Activated CD4-positive, alpha-beta T cell treated with anti-CD3 and anti-CD28 coated beads, Interleukin-2, amount 50 U/mL, for 4 hours (primary cell): ENCODE data around the gene SHC4.
"Not testable (repeated sequence)": the region's sequence is repeated elsewhere in the genome, so short reads cannot be mapped to it uniquely, and the experiment has no call there.

Experiments used
- DNase-seq, 2 experiments: peaks; one replicate each; pipeline ENCODE4 v3.0.0-alpha.2; 2020

The SHC4 gene

DNA sequence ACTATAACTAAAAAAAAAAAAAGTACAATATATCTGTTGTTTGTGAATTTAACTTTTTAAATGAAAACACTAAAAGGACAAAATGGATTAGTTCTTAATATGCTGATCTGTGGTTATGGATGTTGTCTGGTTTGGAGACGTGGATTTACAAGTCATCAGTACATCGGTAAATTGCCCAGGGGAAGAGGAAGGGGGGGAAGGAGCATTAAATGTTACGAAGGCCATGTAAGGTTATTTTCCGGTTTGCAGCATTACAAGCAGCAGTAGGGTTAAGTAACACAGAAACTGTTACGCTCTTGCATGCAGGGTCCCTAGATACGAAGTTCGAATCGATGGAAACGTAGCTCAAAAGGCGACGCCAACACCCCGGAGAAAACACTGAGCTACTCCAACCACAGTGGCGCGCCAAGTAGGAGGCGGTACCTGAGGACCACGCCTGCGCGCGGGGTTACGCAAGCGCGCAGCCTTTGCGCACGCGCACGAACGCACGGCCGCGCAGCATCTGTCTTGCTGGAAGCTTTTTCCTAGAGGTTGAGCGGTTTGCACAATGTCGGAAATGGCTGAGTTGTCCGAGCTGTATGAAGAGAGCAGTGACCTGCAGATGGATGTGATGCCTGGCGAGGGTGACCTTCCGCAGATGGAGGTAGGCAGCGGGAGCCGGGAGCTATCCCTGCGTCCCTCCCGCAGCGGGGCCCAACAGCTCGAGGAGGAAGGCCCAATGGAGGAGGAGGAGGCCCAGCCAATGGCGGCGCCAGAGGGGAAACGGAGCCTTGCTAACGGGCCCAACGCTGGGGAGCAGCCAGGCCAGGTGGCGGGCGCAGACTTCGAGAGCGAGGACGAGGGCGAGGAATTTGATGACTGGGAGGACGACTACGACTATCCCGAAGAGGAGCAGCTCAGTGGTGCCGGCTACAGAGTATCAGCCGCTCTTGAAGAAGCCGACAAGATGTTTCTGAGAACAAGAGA lies 85.8 kb downstream of the SHC4 start, which contains the start of gene EID1:
EID1 (plus strand) TSS at position 505 of the 966 bp plus-strand sequence; CDS start at position 548, 43 bp downstream.
- peak; percentile 85 to 87 for DNase-seq

DNA sequence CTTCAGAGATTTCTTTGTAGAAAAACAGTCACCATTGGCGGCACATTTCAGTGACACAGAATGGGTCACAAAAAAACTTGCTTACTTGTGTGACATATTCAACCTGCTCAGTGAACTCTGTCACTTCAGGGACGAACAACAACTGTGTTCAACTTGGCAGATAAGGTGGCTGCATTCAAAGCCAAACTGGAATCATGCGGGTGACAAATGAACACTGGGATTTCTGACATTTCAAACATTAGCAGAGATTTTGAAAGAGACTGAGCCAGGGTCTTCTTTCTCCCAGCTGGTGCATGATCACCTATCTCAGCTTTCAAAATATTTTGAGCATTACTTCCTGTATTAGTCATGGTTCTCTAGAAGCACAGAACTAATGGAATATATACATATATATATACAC lies 87.7 kb downstream of the SHC4 start:
- DNase-seq = no peak

GRCh38 chr15:48875241-48875960 lies 88.3 kb downstream of the SHC4 start:
- DNase-seq = no peak

DNA sequence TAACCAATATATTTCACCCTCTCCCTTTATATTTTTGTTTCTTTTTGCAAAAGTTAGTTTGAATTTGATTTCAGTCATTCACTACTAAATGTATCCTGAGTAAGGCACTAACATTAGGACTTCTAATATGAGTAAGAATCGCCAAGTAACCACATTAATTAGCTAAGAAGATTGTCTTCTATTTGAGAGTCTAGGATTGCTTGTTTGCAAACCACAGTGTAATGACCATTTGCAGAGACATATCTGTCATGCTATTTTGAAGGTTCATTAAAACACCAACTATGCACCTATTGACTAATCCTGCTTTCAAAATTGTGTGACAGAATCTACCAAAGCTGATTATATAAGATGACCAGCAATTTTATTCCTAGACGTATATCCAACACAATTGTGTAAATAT lies 91.1 kb downstream of the SHC4 start:
- no peak for DNase-seq

DNA sequence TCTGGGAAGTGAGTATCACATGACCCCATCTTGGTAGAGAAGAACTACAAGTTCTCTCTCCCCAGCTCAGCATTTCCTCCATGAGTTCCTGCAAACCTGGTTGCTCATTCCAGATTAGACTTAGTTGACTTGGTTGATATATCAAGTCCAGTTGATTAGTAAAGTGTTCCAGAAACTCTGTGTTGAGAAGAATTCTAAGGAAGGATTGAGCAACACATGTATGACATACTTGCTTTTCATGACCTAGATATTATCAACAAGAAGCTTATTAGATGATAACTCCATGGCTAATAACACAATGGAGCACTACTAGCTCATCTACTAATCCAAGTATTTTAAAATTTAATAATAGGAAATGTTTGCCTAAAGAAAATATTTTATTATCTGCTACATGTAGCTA lies 92.2 kb downstream of the SHC4 start:
- no peak for DNase-seq

- no peak for DNase-seq
These were observed 93.8 kb downstream of the SHC4 start for GRCh38 chr15:48869966-48870365.

- DNase-seq = no peak
These were observed 95.2 kb downstream of the SHC4 start for GRCh38 chr15:48868536-48868935.

GRCh38 chr15:48868023-48868422 lies 95.7 kb downstream of the SHC4 start:
- no peak for DNase-seq

GRCh38 chr15:48866141-48866563 lies 97.6 kb downstream of the SHC4 start:
- no peak for DNase-seq

DNA sequence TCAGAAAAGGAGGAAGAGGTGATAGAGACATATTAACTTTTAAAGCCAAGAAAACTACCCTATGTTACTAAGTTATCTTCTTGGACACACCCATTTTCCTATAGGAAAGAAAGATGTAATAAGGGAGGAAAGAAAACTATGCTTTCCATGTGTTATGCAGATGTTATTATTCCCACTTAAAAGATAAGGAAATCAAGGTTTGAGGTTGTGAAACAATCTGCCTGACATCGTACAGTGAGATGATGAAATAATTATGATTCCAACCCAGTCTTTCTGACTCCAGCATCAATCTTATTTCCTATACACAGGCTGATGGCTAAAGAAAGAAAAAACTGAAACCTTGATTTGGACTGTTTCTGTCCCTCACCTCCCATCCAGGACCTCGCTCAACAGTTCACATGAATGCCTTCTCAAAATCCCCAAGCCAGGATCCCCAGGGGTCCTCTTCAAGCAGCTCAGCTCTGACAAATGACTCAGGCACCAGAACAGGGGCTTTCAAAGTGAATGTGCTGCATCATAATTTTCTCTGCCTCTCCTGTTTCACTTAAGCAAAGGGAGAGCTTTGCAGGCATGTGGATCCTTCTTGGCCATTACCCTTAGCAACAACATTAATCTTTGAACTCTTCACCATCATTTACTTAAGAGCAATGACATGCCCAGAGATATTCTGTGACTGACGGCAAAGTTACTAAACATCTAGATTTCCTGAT lies 98.2 kb downstream of the SHC4 start:
- no peak for DNase-seq

- DNase-seq = no peak
These were observed 101.0 kb downstream of the SHC4 start for GRCh38 chr15:48862705-48863104.

- DNase-seq = peak; percentile 12 to 27
These were observed 101.8 kb downstream of the SHC4 start for GRCh38 chr15:48861813-48862431.

DNA sequence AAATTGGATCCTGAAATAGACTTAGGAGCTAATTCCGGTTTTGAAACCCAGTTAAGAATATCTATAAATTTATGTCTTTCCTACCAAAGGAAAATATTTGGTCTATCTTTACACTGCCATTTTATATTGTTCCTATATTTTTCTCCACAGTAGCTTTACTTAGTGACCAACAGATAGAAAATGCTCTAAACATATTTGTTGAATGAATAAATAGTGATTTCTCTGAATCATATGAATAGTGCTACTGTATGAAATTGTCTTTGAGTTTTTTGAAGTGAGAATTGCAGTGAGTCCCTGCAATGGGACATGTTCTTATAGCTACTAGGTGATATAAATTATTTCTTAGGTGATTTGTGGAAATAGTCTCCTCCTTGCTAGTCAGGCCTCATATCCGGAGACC lies 104.3 kb downstream of the SHC4 start:
- no peak for DNase-seq

GRCh38 chr15:48858401-48858800 lies 105.3 kb downstream of the SHC4 start:
- no peak for DNase-seq

DNA sequence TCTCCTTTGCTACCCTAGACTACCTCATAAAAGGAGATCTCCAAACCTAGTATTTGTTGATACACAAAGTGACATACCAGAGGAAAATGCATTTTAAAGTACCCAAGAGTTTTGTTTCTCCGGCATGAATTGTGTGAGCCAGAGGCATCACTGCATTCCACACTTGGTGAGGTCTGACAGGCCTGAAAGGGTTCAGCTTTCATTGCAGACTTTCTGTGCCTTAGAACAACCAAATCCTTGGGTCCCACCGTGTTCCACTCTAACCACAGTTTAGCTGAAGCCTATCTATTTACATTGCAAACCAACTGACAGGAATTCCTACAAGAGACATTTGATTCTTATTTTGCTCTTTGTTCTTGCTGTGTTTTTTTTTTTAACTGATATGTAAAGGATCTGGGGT lies 106.8 kb downstream of the SHC4 start:
- DNase-seq = no peak

DNA sequence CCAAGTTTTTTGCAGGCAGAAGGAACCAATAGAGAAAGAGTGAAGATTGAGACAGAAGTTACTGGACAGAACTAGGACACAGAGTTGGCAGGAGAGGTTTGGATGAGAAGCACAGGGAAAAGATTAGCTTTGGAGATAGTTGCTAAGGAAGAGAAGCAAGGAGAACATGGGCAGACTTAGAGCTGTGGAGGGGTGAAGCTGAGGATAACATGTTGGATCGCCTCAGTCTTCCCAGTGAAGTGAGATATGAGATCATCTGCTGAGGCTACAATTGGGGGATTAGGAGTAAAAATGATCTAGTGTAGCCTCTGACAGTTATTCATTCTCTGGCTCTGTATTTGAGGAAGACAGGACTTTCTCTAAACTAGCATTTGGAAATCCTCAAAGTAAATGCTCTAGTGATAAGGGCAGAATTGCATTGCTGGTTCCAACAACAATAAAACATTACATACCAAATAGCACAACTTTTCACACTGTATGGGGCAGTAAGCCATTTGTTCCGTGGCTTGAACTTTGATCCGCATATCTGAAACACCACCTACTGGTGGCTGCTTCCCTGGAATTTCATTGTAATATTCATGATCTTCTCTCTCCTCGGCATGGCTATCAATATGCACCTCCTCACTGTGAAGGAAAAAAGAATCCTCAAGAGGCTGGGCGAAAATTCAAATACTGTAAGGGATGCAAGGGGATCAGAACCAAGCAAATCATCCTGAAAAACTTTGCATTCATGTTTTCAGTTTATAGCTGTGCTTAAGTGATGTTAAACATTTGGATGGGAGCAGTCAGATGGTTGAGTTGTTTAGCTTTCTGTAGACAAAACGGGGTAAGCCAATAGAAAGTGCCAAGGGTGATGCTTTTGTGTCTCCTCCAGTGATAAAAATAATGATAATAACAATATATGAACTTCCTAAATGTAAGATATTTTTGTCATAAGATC lies 107.9 kb downstream of the SHC4 start:
- no peak for DNase-seq

DNA sequence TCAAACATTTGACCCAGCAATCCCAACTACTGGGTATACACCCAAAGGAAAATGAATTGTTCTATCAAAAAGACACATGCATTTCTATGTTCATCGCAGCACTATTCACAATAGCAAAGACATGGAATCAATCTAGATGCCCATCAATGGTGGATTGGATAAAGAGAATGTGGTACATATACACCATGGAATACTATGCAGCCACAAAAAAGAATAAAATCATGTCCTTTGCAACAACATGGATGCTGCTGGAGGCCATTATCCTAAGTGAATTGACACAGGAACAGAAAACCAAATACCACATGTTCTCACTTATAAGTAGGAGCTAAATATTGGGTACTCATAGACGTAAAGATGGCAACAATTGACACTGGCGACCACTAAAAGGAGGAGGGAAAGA lies 109.3 kb downstream of the SHC4 start:
- DNase-seq = not testable (repeated sequence)

DNA sequence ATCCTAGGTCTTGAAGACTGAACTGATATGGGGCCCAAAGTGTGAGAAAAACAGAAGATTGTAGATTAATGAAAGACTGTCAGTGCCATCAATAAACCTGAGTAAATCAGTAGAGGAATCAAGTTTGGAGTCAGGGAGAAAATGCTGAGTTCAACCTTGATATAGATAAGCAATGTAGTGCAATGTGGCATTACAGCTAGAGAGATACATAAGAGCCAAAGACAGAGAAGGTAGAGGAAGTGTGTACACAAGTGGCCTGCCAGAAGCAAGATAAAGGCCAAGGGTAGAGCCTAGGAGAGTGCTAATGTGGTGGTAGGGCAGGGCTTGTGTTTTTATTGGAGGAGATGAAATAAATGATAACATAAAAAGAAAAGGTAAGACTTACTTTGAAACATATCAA lies 111.8 kb downstream of the SHC4 start:
- DNase-seq = no peak

DNA sequence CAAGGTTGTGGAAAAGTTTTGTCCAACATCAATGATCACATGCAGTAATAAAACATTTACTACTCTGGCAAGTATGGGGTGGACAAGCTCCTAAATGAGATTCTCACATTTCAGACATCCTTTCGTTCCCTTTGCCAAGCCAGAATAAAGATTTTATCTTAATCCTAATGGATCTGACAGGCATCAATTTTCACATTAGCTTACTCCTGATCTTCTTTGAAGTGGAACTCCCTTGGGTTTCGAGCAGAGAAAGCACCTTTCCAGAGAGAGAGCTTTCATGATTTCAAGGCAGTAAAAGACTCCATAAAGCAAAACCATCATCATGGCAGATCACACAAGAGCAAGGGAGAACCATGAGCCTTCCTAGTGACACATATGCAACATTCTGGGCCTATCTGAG lies 113.1 kb downstream of the SHC4 start:
- DNase-seq = no peak

DNA sequence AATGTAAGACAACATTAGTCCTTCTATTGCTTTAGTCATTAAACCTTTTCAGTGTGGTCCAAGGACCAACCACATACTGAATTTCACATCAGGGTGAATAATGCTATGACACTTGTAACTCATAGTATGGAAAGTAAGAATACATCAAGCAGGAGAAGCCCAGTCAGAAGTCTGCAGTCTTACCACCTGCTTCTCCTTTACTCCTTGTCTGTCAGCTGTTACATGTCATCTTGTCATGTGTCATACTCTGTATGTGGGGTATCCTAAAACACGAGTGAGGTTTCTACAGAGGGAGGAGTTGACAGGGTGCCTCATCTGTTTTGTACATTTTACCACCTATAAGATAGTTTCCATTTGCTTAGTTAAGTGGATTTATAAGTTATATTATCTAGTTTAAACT lies 118.6 kb downstream of the SHC4 start:
- DNase-seq = no peak

DNA sequence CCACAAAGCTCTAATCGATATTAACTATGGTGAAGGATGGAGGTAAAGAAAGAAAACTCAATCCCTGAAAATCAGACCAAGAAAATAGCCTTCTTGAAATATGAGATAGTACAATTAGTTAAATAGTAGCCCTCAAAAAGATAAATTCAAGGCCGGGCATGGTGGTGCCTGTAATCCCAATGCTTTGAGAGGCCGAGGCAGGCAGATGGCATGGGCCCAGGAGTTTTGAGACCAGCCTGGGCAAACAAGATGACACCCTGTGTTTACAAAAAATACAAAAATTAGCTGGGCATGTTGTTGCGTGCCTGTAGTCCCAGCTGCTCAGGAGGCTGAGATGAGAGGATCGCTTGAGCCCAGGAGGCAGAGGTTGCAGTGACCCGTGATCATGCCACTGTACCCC lies 121.2 kb downstream of the SHC4 start:
- DNase-seq = no peak

DNA sequence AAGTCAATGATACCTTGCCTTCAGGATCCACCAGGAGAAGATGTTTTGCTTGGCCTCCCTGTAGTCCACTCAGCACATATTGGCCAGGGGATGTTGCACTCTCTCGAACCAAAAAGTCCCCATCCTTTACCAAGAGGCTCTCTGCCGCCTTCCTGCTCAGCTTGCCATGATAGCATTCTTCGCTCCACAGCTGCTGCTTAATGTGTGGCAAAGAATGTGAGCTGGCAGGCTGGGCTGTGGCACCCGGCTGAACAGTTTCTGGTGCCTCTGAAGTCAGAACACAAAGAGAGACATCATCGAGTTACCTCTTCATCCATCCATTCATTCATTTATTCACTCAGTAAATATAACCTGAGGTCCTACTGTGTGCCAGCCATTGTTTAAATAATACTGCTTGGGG lies 129.0 kb downstream of the SHC4 start:
- no peak for DNase-seq
